G401.6 (cell line): ENCODE measurements around the gene TMEM255B.
A peak's percentile ranks its signal among the peaks of the same experiment; 100 is the strongest.

ENCODE experiments used
- FAIRE-seq: peaks from 2 replicates; lab custom pipeline; 2012; peaks lifted over from hg19 to GRCh38; lab: Jason Lieb, UNC

Gene TMEM255B

GRCh38 chr13:113804017-113804702 is 45.1 kb downstream of the TMEM255B start:
- FAIRE-seq: no peak

GRCh38 chr13:113804703-113805430 is 45.8 kb downstream of the TMEM255B start:
- FAIRE-seq: no peak

- no peak for FAIRE-seq
Measured at GRCh38 chr13:113805431-113806103, 46.5 kb downstream of the TMEM255B start.

- FAIRE-seq: no peak
Measured at GRCh38 chr13:113806104-113806471, 47.1 kb downstream of the TMEM255B start.

- FAIRE-seq: no peak
Measured at GRCh38 chr13:113806526-113806925, 47.5 kb downstream of the TMEM255B start.

GRCh38 chr13:113808058-113808834 is 49.2 kb downstream of the TMEM255B start:
- no peak for FAIRE-seq

GRCh38 chr13:113809934-113810333 is 50.9 kb downstream of the TMEM255B start:
- FAIRE-seq: no peak

GRCh38 chr13:113810640-113811039 is 51.6 kb downstream of the TMEM255B start:
- no peak for FAIRE-seq

GRCh38 chr13:113811081-113811928 is 52.3 kb downstream of the TMEM255B start:
- no peak for FAIRE-seq

- FAIRE-seq: no peak
Measured at GRCh38 chr13:113812178-113813040, 53.4 kb downstream of the TMEM255B start.

GRCh38 chr13:113813070-113813748 is 54.2 kb downstream of the TMEM255B start:
- FAIRE-seq: no peak

- FAIRE-seq: no peak
Measured at GRCh38 chr13:113813749-113814434, 54.9 kb downstream of the TMEM255B start.

- FAIRE-seq: no peak
Measured at GRCh38 chr13:113814435-113814821, 55.4 kb downstream of the TMEM255B start.

GRCh38 chr13:113815151-113816058 is 56.4 kb downstream of the TMEM255B start:
- FAIRE-seq: no peak

- no peak for FAIRE-seq
Measured at GRCh38 chr13:113816254-113816929, 57.4 kb downstream of the TMEM255B start.

- FAIRE-seq: peak; percentile 76
Measured at GRCh38 chr13:113816946-113817859, 58.2 kb downstream of the TMEM255B start.
